OCI-LY7 (cell line): ENCODE results near the gene IQGAP3. TPM values are rescaled to one million over a fixed set of nuclear protein-coding genes. Genes with fewer than 3 reads are reported as not detected.

Source experiments
- BruUV-seq: library from RNA; stranded (reverse); fragments of 400-500 nt; replicated peaks from 2 replicates; lab custom pipeline; 2021; lab: Mats Ljungman, UMichigan
- CTCF ChIA-PET: fragments of 300-600 bp; sonication (Branson Sonifier 250); formaldehyde crosslinking; loops from one replicate; lab custom pipeline; 2022; ENCODE audit warnings: antibody characterized with exemption; ENCODE audit not compliant: unreplicated experiment; lab: Charles Lee
- POLR2A ChIA-PET: fragments of 300-600 bp; sonication (Branson Sonifier 250); formaldehyde crosslinking; loops from one replicate; lab custom pipeline; 2022; ENCODE audit warnings: antibody characterized with exemption; lab: Charles Lee
- DNase-seq: peaks from one replicate; pipeline ENCODE4 v3.0.0-alpha.2; 2015; ENCODE audit warnings: low spot score
- H2AFZ ChIP-seq: fragments of 200-600 bp; sonication (generic), shearing (Covaris generic); 2 replicates; pipeline ENCODE4 v1.6.1; 2014; ENCODE audit warnings: mild to moderate bottlenecking, antibody characterized with exemption, low read length, moderate library complexity
- H3K27ac ChIP-seq: fragments of 200-600 bp; sonication (generic); 2 replicates; pipeline ENCODE4 v1.5.1; 2014; ENCODE audit warnings: mixed run types, low read depth, mild to moderate bottlenecking, moderate library complexity, low read length, inconsistent platforms; ENCODE audit not compliant: poor library complexity, severe bottlenecking
- H3K36me3 ChIP-seq: fragments of 200-600 bp; sonication (generic); 2 replicates; pipeline ENCODE4 v1.6.1; 2014; ENCODE audit warnings: mild to moderate bottlenecking, antibody characterized with exemption, low read length, moderate library complexity, mixed read lengths; ENCODE audit not compliant: insufficient read depth
- H3K4me1 ChIP-seq: fragments of 200-600 bp; sonication (generic); 2 replicates; pipeline ENCODE4 v1.5.1; 2014; ENCODE audit warnings: mild to moderate bottlenecking, low read length; ENCODE audit not compliant: insufficient read depth, poor library complexity, severe bottlenecking
- H3K4me2 ChIP-seq: fragments of 200-600 bp; sonication (generic); 2 replicates; pipeline ENCODE4 v1.6.1; 2014; ENCODE audit warnings: mild to moderate bottlenecking, low read length
- H3K4me3 ChIP-seq: fragments of 200-600 bp; sonication (generic); 2 replicates; pipeline ENCODE4 v1.5.1; 2014; ENCODE audit warnings: mild to moderate bottlenecking, low read depth, low read length; ENCODE audit not compliant: poor library complexity, severe bottlenecking
- H3K79me2 ChIP-seq: fragments of 200-600 bp; sonication (generic); 2 replicates; pipeline ENCODE4 v1.6.1; 2016; ENCODE audit warnings: low read depth, mild to moderate bottlenecking, low read length, moderate library complexity, mixed read lengths; ENCODE audit not compliant: insufficient read depth
- H3K9me2 ChIP-seq: fragments of 200-600 bp; sonication (generic); 2 replicates; pipeline ENCODE4 v1.6.1; 2016; ENCODE audit warnings: mild to moderate bottlenecking, low read length, mixed read lengths; ENCODE audit not compliant: insufficient read depth
- H3K9me3 ChIP-seq: fragments of 200-600 bp; sonication (generic); 2 replicates; pipeline ENCODE4 v1.6.1; 2014; ENCODE audit warnings: mild to moderate bottlenecking, mixed run types, low read length, mixed read lengths
- H4K20me1 ChIP-seq: fragments of 200-600 bp; sonication (generic); 2 replicates; pipeline ENCODE4 v1.6.1; 2014; ENCODE audit warnings: mild to moderate bottlenecking, antibody characterized with exemption, low read length, moderate library complexity, mixed read lengths; ENCODE audit not compliant: insufficient read depth
- EZH2phosphoT487 ChIP-seq: fragments of 200-600 bp; sonication (generic); IDR thresholded peaks from 2 replicates; pipeline ENCODE4 v1.6.1; 2018; ENCODE audit warnings: low read depth, borderline replicate concordance, mild to moderate bottlenecking, mixed run types, antibody characterized with exemption, low read length, moderate library complexity, mixed read lengths
- intact Hi-C: fragments of 100-400 bp; cut with micrococcal nuclease; formaldehyde crosslinking; loops from one replicate; pipeline ENCODE4 v1.10.0; 2022; ENCODE audit not compliant: unreplicated experiment
- total RNA-seq, 2 experiments: library from RNA; depleted of rRNA in 1 of 2; stranded (reverse); fragments of >200 nt in 1 of 2; shearing (Covaris generic) in 1 of 2; gene quantifications; 2 replicates each; pipeline ENCODE4 v1.2.3, GENCODE V29; 2014 to 2022
- TF ChIP-seq, protein P1 (sequence below): fragments of 200-600 bp; sonication (generic); conservative IDR thresholded peaks from 2 replicates; pipeline ENCODE4 v1.5.1; 2014; ENCODE audit warnings: mild to moderate bottlenecking, antibody characterized with exemption, low read length, moderate library complexity, mixed read lengths

Gene IQGAP3
- total RNA-seq, 2 experiments from 2014 or later, result 22.4 to 28.7 TPM

DNA sequence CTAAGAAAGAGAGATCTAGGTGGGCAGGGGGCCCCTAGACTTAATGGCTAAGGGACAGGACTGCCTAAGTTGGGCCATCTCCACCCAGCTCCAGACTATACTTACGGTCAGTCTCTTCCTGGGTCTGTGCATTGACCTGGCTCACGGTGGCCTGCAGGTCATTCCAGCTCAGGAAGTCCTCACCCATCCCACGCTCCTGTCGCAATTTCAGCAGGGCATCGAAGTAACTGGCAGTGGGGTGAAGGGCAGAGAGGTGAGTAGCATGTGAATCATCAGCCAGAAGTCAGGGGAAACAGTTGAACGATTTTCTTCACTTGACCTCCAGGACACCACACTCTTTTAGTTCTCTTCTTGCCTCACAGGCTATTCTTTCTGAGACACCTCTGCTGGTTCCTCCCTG lies 20.5 kb downstream of the IQGAP3 start:
- no peak for DNase-seq
- Histone ChIP-seq H3K79me2 (no peaks in the 10 kb centered on the region), H3K4me3 (no peak overlapping the region), H3K27ac (peak overlapping the region; percentile 39), H4K20me1 (no peaks in the 10 kb centered on the region), H3K9me3 (no peaks in the 10 kb centered on the region), H3K4me2 (no peak overlapping the region), H3K36me3 (peaks cover 29% of the 10 kb centered on the region), H3K4me1 (peaks cover 32% of the 10 kb centered on the region), H3K9me2 (no peaks in the 10 kb centered on the region), H2AFZ (no peak overlapping the region)
- POLR2A ChIA-PET, result interaction anchor here (0.5 to 2.7 kb wide), 11 partner anchors 14 to 99 kb away, joined by 3 to 10 read pairs (median 3); partner anchors contain the start of genes MEF2D and NAXE
- CTCF ChIA-PET, result interaction anchor here (0.7 kb wide), 1 partner anchor 68 kb away, joined by 3 read pairs; no protein-coding TSS in a partner anchor
- no peak for TF ChIP-seq EZH2phosphoT487
- TF ChIP-seq, protein P1, sequence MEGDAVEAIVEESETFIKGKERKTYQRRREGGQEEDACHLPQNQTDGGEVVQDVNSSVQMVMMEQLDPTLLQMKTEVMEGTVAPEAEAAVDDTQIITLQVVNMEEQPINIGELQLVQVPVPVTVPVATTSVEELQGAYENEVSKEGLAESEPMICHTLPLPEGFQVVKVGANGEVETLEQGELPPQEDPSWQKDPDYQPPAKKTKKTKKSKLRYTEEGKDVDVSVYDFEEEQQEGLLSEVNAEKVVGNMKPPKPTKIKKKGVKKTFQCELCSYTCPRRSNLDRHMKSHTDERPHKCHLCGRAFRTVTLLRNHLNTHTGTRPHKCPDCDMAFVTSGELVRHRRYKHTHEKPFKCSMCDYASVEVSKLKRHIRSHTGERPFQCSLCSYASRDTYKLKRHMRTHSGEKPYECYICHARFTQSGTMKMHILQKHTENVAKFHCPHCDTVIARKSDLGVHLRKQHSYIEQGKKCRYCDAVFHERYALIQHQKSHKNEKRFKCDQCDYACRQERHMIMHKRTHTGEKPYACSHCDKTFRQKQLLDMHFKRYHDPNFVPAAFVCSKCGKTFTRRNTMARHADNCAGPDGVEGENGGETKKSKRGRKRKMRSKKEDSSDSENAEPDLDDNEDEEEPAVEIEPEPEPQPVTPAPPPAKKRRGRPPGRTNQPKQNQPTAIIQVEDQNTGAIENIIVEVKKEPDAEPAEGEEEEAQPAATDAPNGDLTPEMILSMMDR, result no peak
- intact Hi-C loops, result no loop called here
- no TSS peak for BruUV-seq

DNA sequence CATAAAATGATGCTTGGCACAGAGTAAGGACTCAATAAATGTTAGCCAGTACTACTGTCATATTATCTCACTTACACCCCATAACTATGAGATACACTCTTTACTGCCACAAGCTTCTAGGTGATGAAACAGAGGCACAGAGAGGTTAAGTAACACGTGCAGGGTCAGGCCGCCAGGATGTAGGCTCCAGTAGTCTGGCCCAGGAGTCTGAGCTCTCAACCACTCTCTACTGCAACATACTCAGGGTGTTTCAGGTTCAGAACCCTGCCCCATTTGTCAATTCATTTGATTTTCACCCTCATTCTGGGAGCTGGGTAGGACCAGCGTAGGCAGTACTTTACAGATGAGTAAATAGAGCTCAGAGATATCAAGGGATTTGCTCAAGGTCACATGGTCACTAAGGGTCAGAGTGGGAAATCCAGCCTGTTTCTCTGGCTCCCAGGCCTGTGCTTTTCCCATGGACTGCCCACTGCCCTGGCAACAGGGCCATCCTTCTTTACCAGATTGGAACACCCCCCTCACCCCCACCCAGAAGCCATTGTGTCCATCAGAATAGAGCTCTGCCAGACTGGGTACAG lies 21.2 kb downstream of the IQGAP3 start:
- Histone ChIP-seq H3K9me3 (no peaks in the 10 kb centered on the region), H3K4me3 (no peak overlapping the region), H3K9me2 (no peaks in the 10 kb centered on the region), H3K79me2 (no peaks in the 10 kb centered on the region), H3K4me2 (0 out of 2 replicates have a peak overlapping the region, but pooled peaks have one; percentile 9), H3K27ac (peak overlapping the region; percentile 39), H2AFZ (no peak overlapping the region), H4K20me1 (no peaks in the 10 kb centered on the region), H3K36me3 (peaks cover 34% of the 10 kb centered on the region), H3K4me1 (peaks cover 32% of the 10 kb centered on the region)
- ChIA-PET POLR2A (interaction anchor here (0.5 to 2.7 kb wide), 13 partner anchors 15 to 98 kb away, joined by 3 to 10 read pairs (median 3); partner anchors contain the start of genes MEF2D and NAXE), CTCF (interaction anchor here (0.7 kb wide), 1 partner anchor 68 kb away, joined by 3 read pairs; no protein-coding TSS in a partner anchor)
- DNase-seq, result peak; percentile 66
- no TSS peak for BruUV-seq
- no peak for TF ChIP-seq EZH2phosphoT487
- TF ChIP-seq, protein P1, result no peak
- intact Hi-C loops, result no loop called here

DNA sequence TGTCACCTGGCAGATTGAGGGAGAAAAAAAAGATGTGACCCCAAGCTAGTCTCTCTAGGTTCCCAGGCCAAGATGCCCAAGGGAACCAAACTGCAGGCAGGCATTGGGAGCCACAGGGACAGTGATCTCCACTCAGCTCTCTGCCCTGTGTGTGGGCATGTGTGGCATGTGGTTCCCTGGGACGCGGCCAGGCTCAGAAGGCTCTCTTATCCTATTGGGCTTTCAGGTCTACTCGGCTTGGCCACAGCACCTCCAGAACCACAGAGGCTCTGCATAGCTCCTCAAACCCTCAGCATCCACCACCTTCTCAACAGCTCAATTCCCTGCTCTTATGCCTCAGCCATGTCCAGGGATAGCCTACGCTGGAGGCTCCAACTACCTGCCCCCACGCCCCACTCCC lies 22.0 kb downstream of the IQGAP3 start:
- peaks cover 32% of the 10 kb centered on the region for H3K4me1 ChIP-seq
- no TSS peak for BruUV-seq
- peaks cover 27% of the 10 kb centered on the region for H3K36me3 ChIP-seq
- H3K27ac ChIP-seq, result no peak overlapping the region
- no peaks in the 10 kb centered on the region for H4K20me1 ChIP-seq
- POLR2A ChIA-PET, result interaction anchor here (0.6 to 2.7 kb wide), 4 partner anchors 25 to 97 kb away, joined by 3 to 10 read pairs (median 3); no protein-coding TSS in a partner anchor
- no peaks in the 10 kb centered on the region for H3K9me2 ChIP-seq
- no peak for DNase-seq
- no peaks in the 10 kb centered on the region for H3K9me3 ChIP-seq
- H3K4me2 ChIP-seq, result no peak overlapping the region
- no peak overlapping the region for H3K4me3 ChIP-seq
- CTCF ChIA-PET, result no interaction called here
- no peaks in the 10 kb centered on the region for H3K79me2 ChIP-seq
- TF ChIP-seq, protein P1, result no peak
- TF ChIP-seq EZH2phosphoT487, result no peak
- no peak overlapping the region for H2AFZ ChIP-seq
- intact Hi-C loops, result no loop called here
